GM10266 (cell line): ENCODE measurements around the gene SPR.

ENCODE experiments used
- DNase-seq: peaks from one replicate; pipeline ENCODE4 v3.0.0; 2012; ENCODE audit errors: extremely low spot score
- CTCF ChIP-seq: IDR thresholded peaks from 2 replicates; pipeline ENCODE4 v1.5.1; 2012; ENCODE audit warnings: mild to moderate bottlenecking, low read depth; ENCODE audit not compliant: control insufficient read depth, insufficient read depth; ENCODE audit errors: missing control alignments

Gene SPR

GRCh38 chr2:72933646-72934151 is 46.5 kb downstream of the SPR start:
- DNase-seq, result no peak
- no peak for TF ChIP-seq CTCF

- peak; percentile 52 for TF ChIP-seq CTCF
- peak; percentile 62 for DNase-seq
Measured at GRCh38 chr2:72934683-72935610, 47.7 kb downstream of the SPR start.

- no peak for DNase-seq
- TF ChIP-seq CTCF, result no peak
Measured at GRCh38 chr2:72935611-72935957, 48.4 kb downstream of the SPR start.

- no peak for DNase-seq
- no peak for TF ChIP-seq CTCF
Measured at GRCh38 chr2:72936660-72937355, 49.6 kb downstream of the SPR start.

GRCh38 chr2:72937356-72937669 is 50.1 kb downstream of the SPR start:
- no peak for DNase-seq
- TF ChIP-seq CTCF, result no peak

GRCh38 chr2:72938455-72938854 is 51.2 kb downstream of the SPR start:
- no peak for DNase-seq
- no peak for TF ChIP-seq CTCF

GRCh38 chr2:72940361-72940760 is 53.2 kb downstream of the SPR start:
- no peak for TF ChIP-seq CTCF
- no peak for DNase-seq
